PFSK-1 (cell line): ENCODE measurements around the gene KRTCAP2.

Experiments
- POLR2AphosphoS5 ChIP-seq: IDR thresholded peaks from 2 replicates; pipeline ENCODE4 v1.6.1; 2012; ENCODE audit warnings: low read depth, mild to moderate bottlenecking, control low read depth, low read length, moderate library complexity
- TF ChIP-seq, protein P1 (sequence below), 2 experiments: IDR thresholded peaks; 2 replicates each; pipeline versions ENCODE4 v1.6.1 to v1.8.0; 2011 to 2012; ENCODE audit warnings: low read depth in 2 of 2, low read length in 2 of 2, control low read depth in 1 of 2, inconsistent platforms in 1 of 2, mild to moderate bottlenecking in 1 of 2, moderate library complexity in 1 of 2; ENCODE audit not compliant: insufficient read depth in 1 of 2

DNA sequence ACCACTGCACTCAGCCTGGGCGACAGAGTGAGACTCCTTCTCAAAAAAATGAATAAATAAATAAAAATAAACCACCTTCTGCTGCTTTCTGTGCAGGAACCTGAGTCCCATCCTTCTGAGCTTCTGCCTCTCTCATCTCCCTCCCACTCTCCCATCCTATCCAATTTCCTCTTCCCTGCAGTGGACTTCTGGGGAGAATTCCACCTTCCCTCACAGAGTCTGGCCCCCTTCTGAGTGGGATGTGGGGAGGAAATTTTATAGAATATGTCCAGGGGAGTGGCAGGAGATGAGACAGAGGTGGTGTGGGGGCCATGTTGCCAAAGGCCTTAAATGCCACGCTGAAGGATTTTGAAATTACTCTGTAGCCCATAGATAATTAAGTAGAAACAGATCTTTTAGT lies 50.8 kb downstream of the KRTCAP2 start:
- TF ChIP-seq, protein P1, sequence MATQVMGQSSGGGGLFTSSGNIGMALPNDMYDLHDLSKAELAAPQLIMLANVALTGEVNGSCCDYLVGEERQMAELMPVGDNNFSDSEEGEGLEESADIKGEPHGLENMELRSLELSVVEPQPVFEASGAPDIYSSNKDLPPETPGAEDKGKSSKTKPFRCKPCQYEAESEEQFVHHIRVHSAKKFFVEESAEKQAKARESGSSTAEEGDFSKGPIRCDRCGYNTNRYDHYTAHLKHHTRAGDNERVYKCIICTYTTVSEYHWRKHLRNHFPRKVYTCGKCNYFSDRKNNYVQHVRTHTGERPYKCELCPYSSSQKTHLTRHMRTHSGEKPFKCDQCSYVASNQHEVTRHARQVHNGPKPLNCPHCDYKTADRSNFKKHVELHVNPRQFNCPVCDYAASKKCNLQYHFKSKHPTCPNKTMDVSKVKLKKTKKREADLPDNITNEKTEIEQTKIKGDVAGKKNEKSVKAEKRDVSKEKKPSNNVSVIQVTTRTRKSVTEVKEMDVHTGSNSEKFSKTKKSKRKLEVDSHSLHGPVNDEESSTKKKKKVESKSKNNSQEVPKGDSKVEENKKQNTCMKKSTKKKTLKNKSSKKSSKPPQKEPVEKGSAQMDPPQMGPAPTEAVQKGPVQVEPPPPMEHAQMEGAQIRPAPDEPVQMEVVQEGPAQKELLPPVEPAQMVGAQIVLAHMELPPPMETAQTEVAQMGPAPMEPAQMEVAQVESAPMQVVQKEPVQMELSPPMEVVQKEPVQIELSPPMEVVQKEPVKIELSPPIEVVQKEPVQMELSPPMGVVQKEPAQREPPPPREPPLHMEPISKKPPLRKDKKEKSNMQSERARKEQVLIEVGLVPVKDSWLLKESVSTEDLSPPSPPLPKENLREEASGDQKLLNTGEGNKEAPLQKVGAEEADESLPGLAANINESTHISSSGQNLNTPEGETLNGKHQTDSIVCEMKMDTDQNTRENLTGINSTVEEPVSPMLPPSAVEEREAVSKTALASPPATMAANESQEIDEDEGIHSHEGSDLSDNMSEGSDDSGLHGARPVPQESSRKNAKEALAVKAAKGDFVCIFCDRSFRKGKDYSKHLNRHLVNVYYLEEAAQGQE (IDR thresholded peaks at IDR 0.05; ENCODE audit: insufficient read depth in 1 of 2, low read depth in 2 of 2, low read length in 2 of 2), result no peak
- TF ChIP-seq POLR2AphosphoS5, result no peak
